HL-60 (cell line): Measurements from ENCODE around the gene AFF2.
A peak's percentile ranks its signal among the peaks of the same experiment; 100 is the strongest.

Source experiments
- DNase-seq, 2 experiments: peaks; one replicate each; pipeline ENCODE4 v3.0.0-alpha.2; 2010 to 2020; ENCODE audit warnings: low read depth in 1 of 2, low spot score in 1 of 2
- H3K27ac ChIP-seq: fragments of 250-450 bp; sonication (Bioruptor Pico); replicated peaks from 2 replicates; pipeline ENCODE4 v1.5.1; 2020; ENCODE audit warnings: mild to moderate bottlenecking, moderate library complexity
- H3K27me3 ChIP-seq: fragments of 250-450 bp; sonication (Bioruptor Pico); 2 replicates; pipeline ENCODE4 v1.5.1; 2021; ENCODE audit warnings: mild to moderate bottlenecking, moderate library complexity; ENCODE audit not compliant: insufficient read depth, poor library complexity, severe bottlenecking
- H3K4me3 ChIP-seq: replicated peaks from 2 replicates; pipeline ENCODE4 v1.5.1; 2011; ENCODE audit warnings: mild to moderate bottlenecking, control low read depth, low read length; ENCODE audit not compliant: insufficient read depth
- CTCF ChIP-seq: IDR thresholded peaks from one replicate; pipeline ENCODE4 v1.5.1; 2011; ENCODE audit warnings: low read length, control low read depth, inconsistent platforms; ENCODE audit not compliant: insufficient read depth
- GABPA ChIP-seq: IDR thresholded peaks from 2 replicates; pipeline ENCODE4 v1.6.1; 2012; ENCODE audit warnings: low read depth
- POLR2AphosphoS5 ChIP-seq: IDR thresholded peaks from 2 replicates; pipeline ENCODE4 v1.6.1; 2012; ENCODE audit warnings: low read depth
- REST ChIP-seq: IDR thresholded peaks from 2 replicates; pipeline ENCODE4 v1.6.1; 2012; ENCODE audit warnings: low read depth; ENCODE audit not compliant: insufficient replicate concordance
- SPI1 ChIP-seq: IDR thresholded peaks from 2 replicates; pipeline ENCODE4 v1.6.1; 2012; ENCODE audit warnings: low read depth, mild to moderate bottlenecking, borderline replicate concordance

Gene AFF2

GRCh38 chrX:148492057-148492456, 8.4 kb upstream of the AFF2 start:
- no peak overlapping the region for H3K4me3 ChIP-seq
- no peak overlapping the region for H3K27ac ChIP-seq
- no peaks in the 10 kb centered on the region for H3K27me3 ChIP-seq
- no peak for DNase-seq
- TF ChIP-seq SPI1: no peak
- no peak for TF ChIP-seq GABPA
- no peak for TF ChIP-seq REST
- no peak for TF ChIP-seq POLR2AphosphoS5
- TF ChIP-seq CTCF: no peak

GRCh38 chrX:148495176-148495575, 5.2 kb upstream of the AFF2 start:
- Histone ChIP-seq H3K27me3 (no peaks in the 10 kb centered on the region), H3K27ac (peak overlapping the region; percentile 64), H3K4me3 (no peak overlapping the region)
- TF ChIP-seq POLR2AphosphoS5: no peak
- TF ChIP-seq SPI1: no peak
- no peak for TF ChIP-seq GABPA
- no peak for TF ChIP-seq REST
- no peak for TF ChIP-seq CTCF
- peak; percentile 18 to 57 for DNase-seq

- DNase-seq: no peak
- Histone ChIP-seq H3K27me3 (no peaks in the 10 kb centered on the region), H3K27ac (0 out of 2 replicates have a peak overlapping the region, but pooled peaks have one; percentile 20), H3K4me3 (no peak overlapping the region)
- no peak for TF ChIP-seq GABPA
- no peak for TF ChIP-seq CTCF
- no peak for TF ChIP-seq SPI1
- no peak for TF ChIP-seq REST
- no peak for TF ChIP-seq POLR2AphosphoS5
These were observed 2.4 kb upstream of the AFF2 start for GRCh38 chrX:148498067-148498466.
